SK-N-SH (cell line): ENCODE measurements around the gene SERPINA7.

Experiments
- CHD2 ChIP-seq: fragments of 150-350 bp; IDR thresholded peaks from 2 replicates; pipeline ENCODE4 v1.6.1; 2018; ENCODE audit warnings: low read length; ENCODE audit not compliant: partially characterized antibody
- CTCF ChIP-seq: fragments of 200-600 bp; sonication (generic); IDR thresholded peaks from 2 replicates; pipeline ENCODE4 v1.6.1; 2017; ENCODE audit warnings: antibody characterized with exemption, mild to moderate bottlenecking, moderate library complexity
- EP300 ChIP-seq, 2 experiments: IDR thresholded peaks; 2 replicates each; pipeline versions ENCODE4 v1.4.0 to v1.6.1; 2012; ENCODE audit warnings: borderline replicate concordance in 1 of 2, low read depth in 1 of 2, low read length in 1 of 2
- FOSL2 ChIP-seq: IDR thresholded peaks from 2 replicates; pipeline ENCODE4 v1.4.0; 2012; ENCODE audit warnings: low read depth, mild to moderate bottlenecking, moderate library complexity, borderline replicate concordance
- NFIC ChIP-seq: IDR thresholded peaks from 2 replicates; pipeline ENCODE4 v1.4.0; 2012; ENCODE audit warnings: borderline replicate concordance
- NRF1 ChIP-seq: IDR thresholded peaks from 2 replicates; pipeline ENCODE4 v1.6.1; 2012; ENCODE audit warnings: low read depth, mild to moderate bottlenecking, low read length
- POLR2AphosphoS5 ChIP-seq: IDR thresholded peaks from 2 replicates; pipeline ENCODE4 v1.6.1; 2012; ENCODE audit warnings: low read depth, low read length
- RAD21 ChIP-seq: IDR thresholded peaks from 2 replicates; pipeline ENCODE4 v1.6.1; 2012; ENCODE audit warnings: mild to moderate bottlenecking, low read length
- RCOR1 ChIP-seq: fragments of 150-350 bp; IDR thresholded peaks from 2 replicates; pipeline ENCODE4 v1.6.1; 2017; ENCODE audit warnings: antibody characterized with exemption, low read length
- SMC3 ChIP-seq: IDR thresholded peaks from 2 replicates; pipeline ENCODE4 v1.6.1; 2012; ENCODE audit warnings: low read depth, low read length, improper control_type of control experiment
- USF2 ChIP-seq: fragments of 150-350 bp; IDR thresholded peaks from 2 replicates; pipeline ENCODE4 v1.6.1; 2017; ENCODE audit warnings: antibody characterized with exemption, low read length, low read depth, borderline replicate concordance
- YY1 ChIP-seq: IDR thresholded peaks from 2 replicates; pipeline ENCODE4 v1.4.0; 2012; ENCODE audit warnings: low read depth, mild to moderate bottlenecking
- TF ChIP-seq, protein P1 (sequence below): IDR thresholded peaks from 2 replicates; pipeline ENCODE4 v1.4.0; 2012; ENCODE audit warnings: low read depth, borderline replicate concordance
- TF ChIP-seq, protein P2 (sequence below): IDR thresholded peaks from 2 replicates; pipeline ENCODE4 v1.4.0; 2012; ENCODE audit warnings: low read depth, borderline replicate concordance

DNA sequence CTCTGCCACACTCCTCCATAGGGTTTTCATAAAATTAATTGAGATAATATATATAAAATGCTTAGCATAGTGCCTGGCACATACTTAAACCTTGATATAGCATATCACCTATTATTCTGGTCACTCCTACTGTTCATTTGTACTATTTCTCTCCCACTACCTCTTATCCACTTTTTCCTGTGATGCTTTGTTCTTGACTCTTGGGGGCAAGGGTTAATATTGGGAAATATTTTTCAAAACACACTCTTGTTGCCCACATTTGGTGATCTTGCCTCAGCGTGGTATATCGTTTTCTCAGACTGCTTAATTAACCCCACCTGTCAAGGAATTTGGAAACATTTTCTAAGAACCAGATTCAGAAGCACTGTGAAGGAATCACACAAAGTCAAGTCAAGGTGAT lies 16.3 kb downstream of the SERPINA7 start:
- TF ChIP-seq YY1 (no peak), CTCF (no peak), NRF1 (no peak), FOSL2 (no peak), RCOR1 (no peak), RAD21 (no peak), SMC3 (no peak), USF2 (no peak), EP300 (IDR thresholded peaks at IDR 0.05; ENCODE audit: borderline replicate concordance in 1 of 2, low read depth in 1 of 2, low read length in 1 of 2) (no peak), NFIC (no peak), POLR2AphosphoS5 (no peak), CHD2 (no peak)
- TF ChIP-seq, protein P1, sequence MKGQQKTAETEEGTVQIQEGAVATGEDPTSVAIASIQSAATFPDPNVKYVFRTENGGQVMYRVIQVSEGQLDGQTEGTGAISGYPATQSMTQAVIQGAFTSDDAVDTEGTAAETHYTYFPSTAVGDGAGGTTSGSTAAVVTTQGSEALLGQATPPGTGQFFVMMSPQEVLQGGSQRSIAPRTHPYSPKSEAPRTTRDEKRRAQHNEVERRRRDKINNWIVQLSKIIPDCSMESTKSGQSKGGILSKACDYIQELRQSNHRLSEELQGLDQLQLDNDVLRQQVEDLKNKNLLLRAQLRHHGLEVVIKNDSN = no peak
- TF ChIP-seq, protein P2, sequence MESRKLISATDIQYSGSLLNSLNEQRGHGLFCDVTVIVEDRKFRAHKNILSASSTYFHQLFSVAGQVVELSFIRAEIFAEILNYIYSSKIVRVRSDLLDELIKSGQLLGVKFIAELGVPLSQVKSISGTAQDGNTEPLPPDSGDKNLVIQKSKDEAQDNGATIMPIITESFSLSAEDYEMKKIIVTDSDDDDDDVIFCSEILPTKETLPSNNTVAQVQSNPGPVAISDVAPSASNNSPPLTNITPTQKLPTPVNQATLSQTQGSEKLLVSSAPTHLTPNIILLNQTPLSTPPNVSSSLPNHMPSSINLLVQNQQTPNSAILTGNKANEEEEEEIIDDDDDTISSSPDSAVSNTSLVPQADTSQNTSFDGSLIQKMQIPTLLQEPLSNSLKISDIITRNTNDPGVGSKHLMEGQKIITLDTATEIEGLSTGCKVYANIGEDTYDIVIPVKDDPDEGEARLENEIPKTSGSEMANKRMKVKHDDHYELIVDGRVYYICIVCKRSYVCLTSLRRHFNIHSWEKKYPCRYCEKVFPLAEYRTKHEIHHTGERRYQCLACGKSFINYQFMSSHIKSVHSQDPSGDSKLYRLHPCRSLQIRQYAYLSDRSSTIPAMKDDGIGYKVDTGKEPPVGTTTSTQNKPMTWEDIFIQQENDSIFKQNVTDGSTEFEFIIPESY = no peak
